ENCODE measurements around the gene RUVBL1. TPM values are rescaled to one million over a fixed set of nuclear protein-coding genes. Genes with fewer than 3 reads are reported as not detected.

The RUVBL1 gene
- total and polyA plus RNA-seq, 8 donors, result 3.5 to 26.4 (median 13.4) TPM; not detected in 1

GRCh38 chr3:128062033-128062745, 61.4 kb downstream of the RUVBL1 start:
- peaks cover 95 to 100% (median 99%) of the 10 kb centered on the region in 4 donors for H3K36me3 ChIP-seq
- no peak overlapping the region for H3K4me3 ChIP-seq
- no peak for DNase-seq
- 60 to 77% (median 67%) methylated on average over 8 of the region's 8 CpGs for WGBS, 5 donors
- no peak overlapping the region for H3K27ac ChIP-seq
- peaks cover 0 to 2% (median 0%) of the 10 kb centered on the region in 4 donors for H3K4me1 ChIP-seq
- intact Hi-C loops (cut with DNase I; ENCODE audit: low total_unique reads), result no loop called here
- no peaks in the 10 kb centered on the region for H3K27me3 ChIP-seq
- H3K9me3 ChIP-seq, result no peaks in the 10 kb centered on the region
- TF ChIP-seq CTCF (IDR thresholded peaks at IDR 0.05), result no peak
- TF ChIP-seq POLR2AphosphoS5 (IDR thresholded peaks at IDR 0.05), result no peak
- TF ChIP-seq POLR2A (IDR thresholded peaks at IDR 0.05), result no peak
- TF ChIP-seq EP300 (IDR thresholded peaks at IDR 0.05), result no peak

GRCh38 chr3:128060473-128061381, 62.9 kb downstream of the RUVBL1 start:
- no peak for DNase-seq
- no peak overlapping the region for H3K27ac ChIP-seq
- intact Hi-C loops (cut with DNase I; ENCODE audit: low total_unique reads), result no loop called here
- TF ChIP-seq CTCF (IDR thresholded peaks at IDR 0.05) (no peak), POLR2AphosphoS5 (IDR thresholded peaks at IDR 0.05) (no peak), POLR2A (IDR thresholded peaks at IDR 0.05) (no peak), EP300 (IDR thresholded peaks at IDR 0.05) (no peak)
- H3K36me3 ChIP-seq, result peaks cover 89 to 100% (median 99%) of the 10 kb centered on the region in 4 donors
- H3K27me3 ChIP-seq, result no peaks in the 10 kb centered on the region
- H3K4me1 ChIP-seq, result peaks cover 0 to 16% (median 4%) of the 10 kb centered on the region in 4 donors
- H3K4me3 ChIP-seq, result no peak overlapping the region
- 72 to 82% (median 76%) methylated on average over 11 of the region's 11 CpGs for WGBS, 5 donors
- no peaks in the 10 kb centered on the region for H3K9me3 ChIP-seq

GRCh38 chr3:128056258-128056657, 67.4 kb downstream of the RUVBL1 start:
- Histone ChIP-seq H3K36me3 (peaks cover 53 to 73% (median 70%) of the 10 kb centered on the region in 4 donors), H3K4me3 (no peak overlapping the region), H3K27me3 (no peaks in the 10 kb centered on the region), H3K9me3 (no peaks in the 10 kb centered on the region), H3K27ac (no peak overlapping the region), H3K4me1 (peaks cover 28 to 50% (median 36%) of the 10 kb centered on the region in 4 donors)
- no peak for DNase-seq
- TF ChIP-seq POLR2AphosphoS5 (IDR thresholded peaks at IDR 0.05) (no peak), POLR2A (IDR thresholded peaks at IDR 0.05) (no peak), CTCF (IDR thresholded peaks at IDR 0.05) (no peak), EP300 (IDR thresholded peaks at IDR 0.05) (no peak)
- WGBS, 5 donors, result 24 to 80% (median 59%) methylated on average over 4 of the region's 4 CpGs
- intact Hi-C loops (cut with DNase I; ENCODE audit: low total_unique reads), result no loop called here

GRCh38 chr3:128054367-128054766, 69.2 kb downstream of the RUVBL1 start:
- intact Hi-C loops (cut with DNase I; ENCODE audit: low total_unique reads), result no loop called here
- DNase-seq, result no peak
- Histone ChIP-seq H3K4me1 (peaks cover 32 to 55% (median 39%) of the 10 kb centered on the region in 4 donors), H3K4me3 (peak overlapping the region; percentile 83 to 90 (median 88)), H3K9me3 (no peaks in the 10 kb centered on the region), H3K27me3 (no peaks in the 10 kb centered on the region), H3K36me3 (peaks cover 34 to 54% (median 51%) of the 10 kb centered on the region in 4 donors), H3K27ac (peak overlapping the region in 4 of 5 donors; percentile 8 to 95 (median 65))
- WGBS, 5 donors, result 27 to 52% (median 36%) methylated on average over 3 of the region's 3 CpGs
- TF ChIP-seq POLR2AphosphoS5 (IDR thresholded peaks at IDR 0.05) (no peak), EP300 (IDR thresholded peaks at IDR 0.05) (no peak), POLR2A (IDR thresholded peaks at IDR 0.05) (no peak), CTCF (IDR thresholded peaks at IDR 0.05) (no peak)

Measured in stomach (tissue), 9 donors.